HEK293 (cell line): ENCODE data around the gene ADAMTS19.

Experiments used
- CTCF ChIA-PET: fragments of 350-600 bp; formaldehyde crosslinking; extraction: SDS; loops from one replicate; lab custom pipeline; 2021; ENCODE audit warnings: antibody characterized with exemption; lab: Yijun Ruan, JAX
- POLR2A ChIA-PET: fragments of 300-600 bp; formaldehyde crosslinking; extraction: SDS; loops from one replicate; lab custom pipeline; 2020; ENCODE audit warnings: antibody characterized with exemption, inconsistent platforms; lab: Yijun Ruan, JAX
- H3K27ac ChIP-seq: fragments of 200-500 bp; sonication (Bioruptor generic); 2 replicates; pipeline ENCODE4 v1.5.1; 2014; ENCODE audit warnings: low read depth, low read length, control low read depth, inconsistent platforms; ENCODE audit errors: extremely low read depth
- H3K36me3 ChIP-seq, 2 experiments: fragments of 200-500 bp in 1 of 2; sonication (Bioruptor generic) in 1 of 2; 1 replicate in 1 of 2; 2 replicates in 1 of 2; pipeline ENCODE4 v1.5.1; 2014 to 2017; ENCODE audit warnings: inconsistent platforms in 2 of 2, low read length in 2 of 2; ENCODE audit not compliant: control insufficient read depth in 2 of 2, insufficient read depth in 1 of 2
- H3K4me1 ChIP-seq: fragments of 200-500 bp; sonication (Bioruptor generic); 2 replicates; pipeline ENCODE4 v1.5.1; 2014; ENCODE audit warnings: mild to moderate bottlenecking, low read length, inconsistent platforms; ENCODE audit not compliant: control insufficient read depth, insufficient read depth
- H3K4me3 ChIP-seq: 2 replicates; pipeline ENCODE4 v1.5.1; 2011; ENCODE audit warnings: low read depth, mild to moderate bottlenecking, control low read depth, low read length, moderate library complexity
- H3K9me3 ChIP-seq: fragments of 200-500 bp; sonication (Bioruptor generic); 2 replicates; pipeline ENCODE4 v1.5.1; 2014; ENCODE audit warnings: low read depth, low read length, inconsistent platforms; ENCODE audit not compliant: control insufficient read depth, insufficient read depth
- BCL11A ChIP-seq: fragments of 450-650 bp; formaldehyde crosslinking; IDR thresholded peaks from 2 replicates; pipeline ENCODE4 v1.5.1; 2016; ENCODE audit warnings: low read depth, missing biosample characterization, missing genetic modification characterization
- HOXD13 ChIP-seq: sonication (generic); formaldehyde crosslinking; IDR thresholded peaks from 2 replicates; pipeline ENCODE4 v1.8.0; 2022; ENCODE audit warnings: missing genetic modification reagents, borderline replicate concordance
- KLF10 ChIP-seq: fragments of 450-650 bp; IDR thresholded peaks from 2 replicates; pipeline ENCODE4 v1.5.1; 2018; ENCODE audit warnings: missing biosample characterization, mild to moderate bottlenecking, missing genetic modification characterization
- KLF7 ChIP-seq: fragments of 450-650 bp; formaldehyde crosslinking; IDR thresholded peaks from 2 replicates; pipeline ENCODE4 v1.5.1; 2016; ENCODE audit warnings: missing biosample characterization, missing genetic modification characterization, borderline replicate concordance
- MEIS1 ChIP-seq: sonication (generic); formaldehyde crosslinking; IDR thresholded peaks from 2 replicates; pipeline ENCODE4 v1.8.1; 2022; ENCODE audit warnings: missing genetic modification reagents, mild to moderate bottlenecking, borderline replicate concordance
- SALL2 ChIP-seq: fragments of 450-650 bp; formaldehyde crosslinking; IDR thresholded peaks from 2 replicates; pipeline ENCODE4 v1.5.0; 2017; ENCODE audit warnings: missing biosample characterization, mild to moderate bottlenecking, missing genetic modification characterization, borderline replicate concordance
- ZBTB11 ChIP-seq: fragments of 450-650 bp; formaldehyde crosslinking; conservative IDR thresholded peaks from 2 replicates; pipeline ENCODE4 v1.5.1; 2016; ENCODE audit warnings: low read depth, missing biosample characterization, missing genetic modification characterization
- ZBTB44 ChIP-seq: fragments of 450-650 bp; IDR thresholded peaks from 2 replicates; pipeline ENCODE4 v1.5.1; 2018; ENCODE audit warnings: missing biosample characterization, mild to moderate bottlenecking, missing genetic modification characterization
- ZBTB8A ChIP-seq: fragments of 450-650 bp; formaldehyde crosslinking; IDR thresholded peaks from 2 replicates; pipeline ENCODE4 v1.5.1; 2016; ENCODE audit warnings: missing biosample characterization, missing genetic modification characterization
- ZFHX2 ChIP-seq: fragments of 450-650 bp; formaldehyde crosslinking; conservative IDR thresholded peaks from 2 replicates; pipeline ENCODE4 v1.5.1; 2016; ENCODE audit warnings: missing biosample characterization, missing genetic modification characterization
- ZNF266 ChIP-seq: fragments of 450-650 bp; formaldehyde crosslinking; IDR thresholded peaks from 2 replicates; pipeline ENCODE4 v1.5.1; 2016; ENCODE audit warnings: missing biosample characterization, missing genetic modification characterization, low read depth
- ZNF292 ChIP-seq: fragments of 450-650 bp; formaldehyde crosslinking; IDR thresholded peaks from 2 replicates; pipeline ENCODE4 v1.5.1; 2016; ENCODE audit warnings: low read depth, missing biosample characterization, missing genetic modification characterization, borderline replicate concordance
- ZNF302 ChIP-seq: fragments of 450-650 bp; formaldehyde crosslinking; IDR thresholded peaks from 2 replicates; pipeline ENCODE4 v1.5.1; 2016; ENCODE audit warnings: missing biosample characterization, missing genetic modification characterization, low read depth
- ZNF423 ChIP-seq: fragments of 450-650 bp; formaldehyde crosslinking; IDR thresholded peaks from 2 replicates; pipeline ENCODE4 v1.5.1; 2016; ENCODE audit warnings: missing biosample characterization, missing genetic modification characterization
- ZNF558 ChIP-seq: fragments of 450-650 bp; formaldehyde crosslinking; IDR thresholded peaks from 2 replicates; pipeline ENCODE4 v1.5.1; 2016; ENCODE audit warnings: missing biosample characterization, missing genetic modification characterization
- ZNF621 ChIP-seq: fragments of 450-650 bp; formaldehyde crosslinking; IDR thresholded peaks from 2 replicates; pipeline ENCODE4 v1.5.1; 2017; ENCODE audit warnings: missing biosample characterization, missing genetic modification characterization
- ZNF624 ChIP-seq: fragments of 450-650 bp; formaldehyde crosslinking; IDR thresholded peaks from 2 replicates; pipeline ENCODE4 v1.5.1; 2017; ENCODE audit warnings: missing biosample characterization, missing genetic modification characterization
- ZNF777 ChIP-seq: fragments of 450-650 bp; formaldehyde crosslinking; IDR thresholded peaks from 2 replicates; pipeline ENCODE4 v1.5.1; 2017; ENCODE audit warnings: missing biosample characterization, missing genetic modification characterization, borderline replicate concordance
- ZNF785 ChIP-seq: fragments of 450-650 bp; formaldehyde crosslinking; IDR thresholded peaks from 2 replicates; pipeline ENCODE4 v1.5.1; 2016; ENCODE audit warnings: missing biosample characterization, missing genetic modification characterization
- ZSCAN4 ChIP-seq: fragments of 450-650 bp; formaldehyde crosslinking; IDR thresholded peaks from 2 replicates; pipeline ENCODE4 v1.5.1; 2017; ENCODE audit warnings: missing biosample characterization, missing genetic modification characterization
- TF ChIP-seq, protein P1 (sequence below): fragments of 450-650 bp; formaldehyde crosslinking; IDR thresholded peaks from 2 replicates; pipeline ENCODE4 v1.5.1; 2016; ENCODE audit warnings: missing biosample characterization, missing genetic modification characterization
- TF ChIP-seq, protein P2 (sequence below): fragments of 450-650 bp; formaldehyde crosslinking; IDR thresholded peaks from 2 replicates; pipeline ENCODE4; 2016; ENCODE audit warnings: missing biosample characterization, missing genetic modification characterization
- TF ChIP-seq, protein P3 (sequence below): IDR thresholded peaks from 2 replicates; pipeline ENCODE4 v1.6.1; 2011; ENCODE audit warnings: mild to moderate bottlenecking, low read depth, low read length, borderline replicate concordance

The ADAMTS19 gene

GRCh38 chr5:129689045-129689444 lies 228.9 kb downstream of the ADAMTS19 start:
- Histone ChIP-seq H3K36me3 (no peaks in the 10 kb centered on the region), H3K4me3 (no peak overlapping the region), H3K9me3 (no peaks in the 10 kb centered on the region), H3K27ac (no peak overlapping the region), H3K4me1 (no peaks in the 10 kb centered on the region)
- POLR2A ChIA-PET, result no interaction called here
- CTCF ChIA-PET, result no interaction called here
- TF ChIP-seq, protein P1, sequence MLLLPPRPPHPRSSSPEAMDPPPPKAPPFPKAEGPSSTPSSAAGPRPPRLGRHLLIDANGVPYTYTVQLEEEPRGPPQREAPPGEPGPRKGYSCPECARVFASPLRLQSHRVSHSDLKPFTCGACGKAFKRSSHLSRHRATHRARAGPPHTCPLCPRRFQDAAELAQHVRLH (tag by site-specific recombination), result no peak
- no peak for TF ChIP-seq ZNF292 (tag by site-specific recombination)
- TF ChIP-seq ZNF558 (tag by site-specific recombination), result no peak
- TF ChIP-seq ZNF621 (tag by site-specific recombination), result no peak

DNA sequence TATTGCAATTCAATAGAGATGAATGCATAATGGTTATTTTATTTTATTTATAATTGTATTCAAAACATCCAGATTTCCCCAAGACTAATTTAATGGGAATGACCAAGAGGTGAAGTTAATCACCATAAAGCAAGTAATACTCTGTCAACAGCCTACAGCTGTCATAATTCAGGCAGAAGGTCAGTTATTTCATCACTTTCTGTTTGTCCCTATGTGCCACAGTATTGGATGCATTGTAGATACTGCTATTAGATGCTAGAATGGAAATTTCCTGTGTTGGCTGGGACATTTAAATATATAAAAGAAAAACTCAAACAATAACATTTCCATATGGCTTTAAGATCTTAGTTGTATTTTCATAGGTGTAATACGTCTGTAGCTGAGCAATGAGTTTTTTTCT lies 231.1 kb downstream of the ADAMTS19 start:
- Histone ChIP-seq H3K36me3 (no peaks in the 10 kb centered on the region), H3K4me3 (no peak overlapping the region), H3K4me1 (no peaks in the 10 kb centered on the region), H3K27ac (no peak overlapping the region), H3K9me3 (no peaks in the 10 kb centered on the region)
- ChIA-PET CTCF (interaction anchor here (0.7 to 1.5 kb wide), 3 partner anchors 17 to 32 kb away, joined by 3 to 6 read pairs (median 4); no protein-coding TSS in a partner anchor), POLR2A (no interaction called here)
- TF ChIP-seq, protein P2, sequence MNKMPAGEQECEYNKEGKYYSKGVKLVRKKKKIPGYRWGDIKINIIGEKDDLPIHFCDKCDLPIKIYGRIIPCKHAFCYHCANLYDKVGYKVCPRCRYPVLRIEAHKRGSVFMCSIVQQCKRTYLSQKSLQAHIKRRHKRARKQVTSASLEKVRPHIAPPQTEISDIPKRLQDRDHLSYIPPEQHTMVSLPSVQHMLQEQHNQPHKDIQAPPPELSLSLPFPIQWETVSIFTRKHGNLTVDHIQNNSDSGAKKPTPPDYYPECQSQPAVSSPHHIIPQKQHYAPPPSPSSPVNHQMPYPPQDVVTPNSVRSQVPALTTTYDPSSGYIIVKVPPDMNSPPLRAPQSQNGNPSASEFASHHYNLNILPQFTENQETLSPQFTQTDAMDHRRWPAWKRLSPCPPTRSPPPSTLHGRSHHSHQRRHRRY (tag by site-specific recombination), result no peak
- TF ChIP-seq ZNF302, result no peak
- no peak for TF ChIP-seq ZFHX2 (tag by site-specific recombination)
- no peak for TF ChIP-seq ZNF423
- no peak for TF ChIP-seq KLF10
- no peak for TF ChIP-seq ZBTB11 (tag by site-specific recombination)
- no peak for TF ChIP-seq BCL11A
- no peak for TF ChIP-seq ZBTB8A (tag by site-specific recombination)
- TF ChIP-seq SALL2, result no peak
- TF ChIP-seq ZBTB44 (tag by site-specific recombination), result no peak

GRCh38 chr5:129696636-129697035 lies 236.5 kb downstream of the ADAMTS19 start:
- H3K36me3 ChIP-seq, result no peaks in the 10 kb centered on the region
- no peaks in the 10 kb centered on the region for H3K9me3 ChIP-seq
- no peak overlapping the region for H3K27ac ChIP-seq
- ChIA-PET POLR2A (no interaction called here), CTCF (no interaction called here)
- H3K4me3 ChIP-seq, result no peak overlapping the region
- H3K4me1 ChIP-seq, result no peaks in the 10 kb centered on the region
- TF ChIP-seq ZSCAN4 (tag by site-specific recombination), result no peak
- TF ChIP-seq, protein P3, sequence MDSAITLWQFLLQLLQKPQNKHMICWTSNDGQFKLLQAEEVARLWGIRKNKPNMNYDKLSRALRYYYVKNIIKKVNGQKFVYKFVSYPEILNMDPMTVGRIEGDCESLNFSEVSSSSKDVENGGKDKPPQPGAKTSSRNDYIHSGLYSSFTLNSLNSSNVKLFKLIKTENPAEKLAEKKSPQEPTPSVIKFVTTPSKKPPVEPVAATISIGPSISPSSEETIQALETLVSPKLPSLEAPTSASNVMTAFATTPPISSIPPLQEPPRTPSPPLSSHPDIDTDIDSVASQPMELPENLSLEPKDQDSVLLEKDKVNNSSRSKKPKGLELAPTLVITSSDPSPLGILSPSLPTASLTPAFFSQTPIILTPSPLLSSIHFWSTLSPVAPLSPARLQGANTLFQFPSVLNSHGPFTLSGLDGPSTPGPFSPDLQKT, result no peak
- TF ChIP-seq ZNF785 (tag by site-specific recombination), result no peak
- TF ChIP-seq ZNF777 (tag by site-specific recombination), result no peak
- no peak for TF ChIP-seq ZNF624
- TF ChIP-seq MEIS1 (CRISPR knock-in tag), result no peak
- TF ChIP-seq KLF7 (tag by site-specific recombination), result no peak
- TF ChIP-seq HOXD13 (CRISPR knock-in tag), result no peak
- TF ChIP-seq ZNF266 (tag by site-specific recombination), result no peak
